T-helper 22 cell (primary cell): ENCODE data around the gene HPCAL1.

Experiments used
- DNase-seq: peaks from one replicate; pipeline ENCODE4 v3.0.0-alpha.2; 2020; ENCODE audit warnings: low read depth

HPCAL1 gene

GRCh38 chr2:10466801-10467200 is 164.1 kb downstream of the HPCAL1 start:
- DNase-seq: no peak

- DNase-seq: no peak
These were observed 164.7 kb downstream of the HPCAL1 start for GRCh38 chr2:10467401-10467800.

DNA sequence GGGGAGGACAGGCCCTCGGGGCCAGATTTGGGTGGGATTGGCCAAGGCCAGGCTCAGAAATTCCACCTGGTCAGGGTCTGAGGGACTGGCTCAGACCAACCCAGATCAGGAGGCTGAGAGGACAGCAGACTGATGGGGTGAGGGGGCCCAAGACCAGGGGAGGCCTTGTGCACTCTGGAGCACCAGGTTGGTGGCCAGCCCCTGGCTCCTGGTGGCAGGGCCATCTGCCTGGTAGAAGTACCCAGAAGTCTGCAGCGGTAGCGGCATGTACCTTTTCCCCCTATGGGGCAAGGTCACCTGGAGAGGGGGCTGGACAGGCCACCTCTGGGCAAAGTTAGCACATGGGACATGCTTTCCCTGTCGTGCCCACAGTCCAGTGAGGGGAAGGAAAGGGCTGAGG is 166.6 kb downstream of the HPCAL1 start:
- DNase-seq: no peak

GRCh38 chr2:10469955-10470608 is 167.4 kb downstream of the HPCAL1 start:
- no peak for DNase-seq

- DNase-seq: no peak
These were observed 168.4 kb downstream of the HPCAL1 start for GRCh38 chr2:10471046-10471571.

- no peak for DNase-seq
These were observed 169.3 kb downstream of the HPCAL1 start for GRCh38 chr2:10471955-10472354.

DNA sequence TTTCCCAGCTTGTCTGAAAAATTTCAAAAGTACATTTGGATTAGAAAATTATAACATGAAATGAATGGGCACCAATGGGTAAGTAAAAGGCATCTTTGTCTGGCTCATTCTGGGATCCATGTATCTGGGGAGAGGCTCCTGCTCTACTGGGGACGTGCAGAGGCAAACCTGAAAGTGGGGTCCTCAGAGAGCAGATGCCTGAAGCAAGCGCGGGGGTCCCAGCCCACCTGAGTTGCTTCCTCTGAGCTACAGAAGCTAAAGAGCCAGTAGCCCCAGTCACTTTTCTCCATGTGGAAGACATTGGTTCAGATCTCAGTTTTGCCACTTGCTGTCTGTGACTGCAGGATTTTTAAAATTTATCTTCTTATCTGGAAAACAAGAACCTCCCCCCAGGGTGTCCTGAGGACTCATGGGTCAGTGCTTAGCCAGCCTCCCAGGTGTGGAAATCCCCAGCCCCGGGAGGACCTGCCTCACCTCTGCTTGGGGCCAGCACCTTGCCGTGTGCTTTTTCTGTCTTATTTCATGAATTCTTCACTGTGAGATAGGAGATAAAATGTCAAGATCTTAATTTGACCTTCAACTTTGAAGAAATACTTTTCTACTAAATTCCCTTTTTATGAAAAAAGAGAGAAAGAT is 170.5 kb downstream of the HPCAL1 start:
- DNase-seq: no peak

- DNase-seq: no peak
These were observed 172.6 kb downstream of the HPCAL1 start for GRCh38 chr2:10475221-10475722.

- DNase-seq: no peak
These were observed 173.3 kb downstream of the HPCAL1 start for GRCh38 chr2:10475811-10476660.

DNA sequence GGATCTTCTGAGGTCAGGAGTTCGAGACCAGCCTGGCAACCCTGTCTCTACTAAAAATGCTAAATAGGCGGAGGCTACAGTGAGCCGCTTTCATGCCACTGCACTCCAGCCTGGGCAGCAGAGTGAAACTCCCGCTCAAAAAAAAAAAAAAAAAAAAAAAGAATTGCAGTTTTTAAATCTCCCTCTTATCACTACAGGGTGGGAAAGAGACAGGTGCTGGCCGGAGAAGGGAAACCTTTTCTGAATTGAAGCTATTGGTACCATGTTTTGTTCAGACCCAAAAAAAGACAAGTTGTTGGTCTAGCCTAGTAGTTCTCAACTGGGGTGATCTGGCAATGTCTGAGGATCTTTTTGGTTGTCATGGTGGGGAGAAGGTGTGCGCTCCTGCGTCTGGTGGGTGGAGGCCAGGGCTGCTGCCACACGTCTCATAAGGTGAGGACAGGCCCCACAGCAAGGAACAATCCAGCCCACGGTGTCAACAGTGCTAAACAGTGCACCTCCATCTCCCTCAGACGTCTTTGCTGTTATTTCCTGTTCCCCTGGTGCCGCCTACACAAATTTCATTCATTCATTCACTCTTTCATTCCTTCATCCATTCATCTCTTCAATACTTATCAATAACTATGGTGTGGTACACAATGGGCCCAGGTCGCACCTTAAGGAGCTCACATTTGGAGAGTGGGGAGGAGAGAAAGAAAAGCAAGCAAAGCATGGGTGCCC is 174.2 kb downstream of the HPCAL1 start:
- DNase-seq: no peak
